Measurements from ENCODE around the gene P2RX6.

DNA sequence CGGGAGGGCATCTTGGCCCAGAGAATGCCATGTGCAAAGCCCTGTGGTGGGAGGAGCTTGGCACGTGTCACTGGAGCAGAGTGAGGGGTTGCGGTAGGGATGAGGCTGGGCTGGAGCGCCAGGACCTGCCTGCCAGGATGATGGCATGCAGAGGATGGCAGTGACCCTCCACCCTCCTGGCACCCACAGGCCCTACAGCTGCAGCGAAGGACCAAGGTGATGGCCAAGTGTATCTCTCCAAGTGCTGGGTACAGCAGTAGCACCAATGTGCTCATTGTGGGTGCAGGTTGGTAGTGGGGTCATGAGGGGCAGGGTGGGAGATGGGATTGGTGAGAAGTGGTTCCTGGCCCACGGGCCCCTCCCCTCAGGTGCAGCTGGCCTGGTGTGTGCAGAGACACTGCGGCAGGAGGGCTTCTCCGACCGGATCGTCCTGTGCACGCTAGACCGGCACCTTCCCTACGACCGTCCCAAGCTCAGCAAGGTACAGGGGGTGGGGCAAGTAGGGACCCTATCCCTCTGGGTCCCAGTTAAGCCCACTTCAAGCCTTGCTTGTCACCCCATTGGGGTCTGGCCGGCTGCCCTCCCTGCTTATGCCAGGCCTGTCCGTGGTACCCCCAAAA, 40.5 kb upstream of the P2RX6 start:
- no peak for TF ChIP-seq EZH2 (IDR thresholded peaks at IDR 0.05; ENCODE audit: insufficient read depth, poor library complexity, severe bottlenecking)
- TF ChIP-seq EZH2phosphoT487 (IDR thresholded peaks at IDR 0.05; ENCODE audit: insufficient read depth, low read depth) = no peak
